Inferior parietal cortex (tissue), 1 donor: ENCODE measurements around the gene TSC22D1.

Experiments used
- DNase-seq: peaks from one replicate; pipeline ENCODE4 v3.0.0-alpha.2; 2016; ENCODE audit errors: extremely low spot score

TSC22D1 gene

GRCh38 chr13:44426461-44426860 is 149.7 kb downstream of the TSC22D1 start:
- no peak for DNase-seq

GRCh38 chr13:44425815-44426078 is 150.4 kb downstream of the TSC22D1 start:
- no peak for DNase-seq

- no peak for DNase-seq
These were observed 150.9 kb downstream of the TSC22D1 start for GRCh38 chr13:44425041-44425814.

GRCh38 chr13:44423824-44424223 is 152.3 kb downstream of the TSC22D1 start:
- DNase-seq = no peak

GRCh38 chr13:44422755-44423643 is 153.1 kb downstream of the TSC22D1 start:
- DNase-seq = no peak

GRCh38 chr13:44421853-44422525 is 154.1 kb downstream of the TSC22D1 start:
- no peak for DNase-seq

- no peak for DNase-seq
These were observed 155.5 kb downstream of the TSC22D1 start for GRCh38 chr13:44420376-44421220.

GRCh38 chr13:44417876-44418275 is 158.3 kb downstream of the TSC22D1 start:
- no peak for DNase-seq

- no peak for DNase-seq
These were observed 158.7 kb downstream of the TSC22D1 start for GRCh38 chr13:44417446-44417845.

GRCh38 chr13:44416744-44417143 is 159.4 kb downstream of the TSC22D1 start:
- DNase-seq = no peak

GRCh38 chr13:44416301-44416700 is 159.8 kb downstream of the TSC22D1 start:
- DNase-seq = no peak

- DNase-seq = no peak
These were observed 160.3 kb downstream of the TSC22D1 start for GRCh38 chr13:44415815-44416214.

- no peak for DNase-seq
These were observed 161.4 kb downstream of the TSC22D1 start for GRCh38 chr13:44414716-44415115.

- no peak for DNase-seq
These were observed 163.0 kb downstream of the TSC22D1 start for GRCh38 chr13:44413095-44413494.

GRCh38 chr13:44412346-44412935 is 163.7 kb downstream of the TSC22D1 start:
- DNase-seq = no peak

GRCh38 chr13:44411841-44412240 is 164.3 kb downstream of the TSC22D1 start:
- DNase-seq = no peak

GRCh38 chr13:44410328-44410859 is 165.7 kb downstream of the TSC22D1 start:
- DNase-seq = no peak

GRCh38 chr13:44409595-44409994 is 166.5 kb downstream of the TSC22D1 start:
- DNase-seq = no peak

GRCh38 chr13:44407891-44408290 is 168.2 kb downstream of the TSC22D1 start:
- DNase-seq = no peak

GRCh38 chr13:44407379-44407778 is 168.8 kb downstream of the TSC22D1 start:
- DNase-seq = no peak

- DNase-seq = no peak
These were observed 169.5 kb downstream of the TSC22D1 start for GRCh38 chr13:44406617-44407016.
